PC-3 (cell line): ENCODE results near the gene ZNF469. TPM values are rescaled to one million over a fixed set of nuclear protein-coding genes. Genes with fewer than 3 reads are reported as not detected.
A peak's percentile ranks its signal among the peaks of the same experiment; 100 is the strongest.

Experiments used
- ATAC-seq: fragments of 200-7000 bp; cut with Tn5 transposase; 2 replicates; pipeline ENCODE4 v1.9.1; 2020; ENCODE audit warnings: mild to moderate bottlenecking, moderate library complexity
- BruUV-seq: library from RNA; stranded (reverse); fragments of 400-500 nt; replicated peaks from 2 replicates; lab custom pipeline; 2021; lab: Mats Ljungman, UMichigan
- CTCF ChIA-PET: fragments of 300-600 bp; sonication (Branson Sonifier 250); formaldehyde crosslinking; loops from one replicate; lab custom pipeline; 2022; ENCODE audit warnings: antibody characterized with exemption; lab: Charles Lee
- POLR2A ChIA-PET: fragments of 300-600 bp; sonication (Branson Sonifier 250); formaldehyde crosslinking; loops from one replicate; lab custom pipeline; 2022; ENCODE audit warnings: antibody characterized with exemption; ENCODE audit not compliant: unreplicated experiment; lab: Charles Lee
- DNase-seq: peaks from one replicate; pipeline ENCODE4 v3.0.0-alpha.2; 2015
- H2AFZ ChIP-seq: fragments of 300-600 bp; sonication (generic); 2 replicates; pipeline ENCODE4 v1.6.0; 2016; ENCODE audit warnings: antibody characterized with exemption, low read length
- H3F3A ChIP-seq: fragments of 300-600 bp; sonication (generic); one replicate; pipeline ENCODE4 v1.6.0; 2017; ENCODE audit warnings: antibody characterized with exemption, low read length, control low read depth, mild to moderate bottlenecking; ENCODE audit not compliant: unreplicated experiment
- H3K27ac ChIP-seq: fragments of 300-600 bp; sonication (generic); 2 replicates; pipeline ENCODE4 v1.5.1; 2016; ENCODE audit warnings: mild to moderate bottlenecking, low read length
- H3K27me3 ChIP-seq: fragments of 300-600 bp; sonication (generic); 2 replicates; pipeline ENCODE4 v1.6.1; 2016; ENCODE audit warnings: low read length, mixed read lengths
- H3K36me3 ChIP-seq: fragments of 300-600 bp; sonication (generic); 2 replicates; pipeline ENCODE4 v1.6.1; 2016; ENCODE audit warnings: low read depth, mixed run types, low read length, mixed read lengths
- H3K4me1 ChIP-seq: fragments of 300-600 bp; sonication (generic); 2 replicates; pipeline ENCODE4 v1.5.1; 2016; ENCODE audit warnings: low read length; ENCODE audit not compliant: insufficient read depth
- H3K4me2 ChIP-seq: fragments of 300-600 bp; sonication (generic); 2 replicates; pipeline ENCODE4 v1.6.0; 2016; ENCODE audit warnings: low read length
- H3K4me3 ChIP-seq: fragments of 300-600 bp; sonication (generic); 2 replicates; pipeline ENCODE4 v1.5.1; 2016; ENCODE audit warnings: mild to moderate bottlenecking, low read length, mixed read lengths
- H3K79me2 ChIP-seq: fragments of 300-600 bp; sonication (generic); 2 replicates; pipeline ENCODE4 v1.6.1; 2017; ENCODE audit warnings: low read length, mixed read lengths
- H3K9ac ChIP-seq: fragments of 300-600 bp; sonication (generic); 2 replicates; pipeline ENCODE4 v1.6.0; 2016; ENCODE audit warnings: mild to moderate bottlenecking, low read length
- H3K9me2 ChIP-seq: fragments of 300-600 bp; sonication (generic); replicated peaks from 2 replicates; pipeline ENCODE4 v1.6.1; 2016; ENCODE audit warnings: mixed run types, low read length, mixed read lengths
- H3K9me3 ChIP-seq: fragments of 300-600 bp; sonication (generic); 2 replicates; pipeline ENCODE4 v1.6.1; 2016; ENCODE audit warnings: low read length, mixed read lengths
- H4K20me1 ChIP-seq: fragments of 300-600 bp; sonication (generic); 2 replicates; pipeline ENCODE4 v1.6.1; 2016; ENCODE audit warnings: low read length, mixed read lengths
- CTCF ChIP-seq: fragments of 300-600 bp; sonication (generic); conservative IDR thresholded peaks from 2 replicates; pipeline ENCODE4 v1.5.1; 2017; ENCODE audit warnings: antibody characterized with exemption, low read depth, mild to moderate bottlenecking, low read length
- EZH2 ChIP-seq: fragments of 300-600 bp; sonication (generic); IDR thresholded peaks from one replicate; pipeline ENCODE4 v1.6.1; 2017; ENCODE audit warnings: antibody characterized with exemption, mild to moderate bottlenecking, low read length; ENCODE audit not compliant: unreplicated experiment
- EZH2phosphoT487 ChIP-seq: fragments of 300-600 bp; sonication (generic); IDR thresholded peaks from 2 replicates; pipeline ENCODE4 v1.6.1; 2018; ENCODE audit warnings: mild to moderate bottlenecking, antibody characterized with exemption, low read length, borderline replicate concordance
- intact Hi-C: fragments of 100-400 bp; cut with micrococcal nuclease; formaldehyde crosslinking; loops from 2 replicates; pipeline ENCODE4 v1.9.0; 2023
- total RNA-seq: library from RNA; depleted of rRNA; stranded (reverse); fragments of >200 nt; gene quantifications from 2 replicates; pipeline ENCODE4 v1.2.3, GENCODE V29; 2014

The ZNF469 gene
- total RNA-seq, 1 experiment from 2014 or later, result 3.1 TPM

- TSS peak; percentile 53 for BruUV-seq
- ChIA-PET CTCF (no interaction called here), POLR2A (no interaction called here)
- Histone ChIP-seq H3K27ac (peak overlapping the region; percentile 100), H3K9me3 (no peaks in the 10 kb centered on the region), H3K9me2 (0 out of 2 replicates have a peak, but pooled peaks cover 3% of the 10 kb centered on the region), H3K79me2 (no peaks in the 10 kb centered on the region), H3K4me1 (peaks cover 27% of the 10 kb centered on the region), H3K27me3 (no peaks in the 10 kb centered on the region), H4K20me1 (no peaks in the 10 kb centered on the region), H3K4me3 (0 out of 2 replicates have a peak overlapping the region, but pooled peaks have one; percentile 35), H3K9ac (peak overlapping the region; percentile 99), H3K4me2 (peak overlapping the region; percentile 71), H2AFZ (no peak overlapping the region), H3F3A (no peaks in the 10 kb centered on the region), H3K36me3 (no peaks in the 10 kb centered on the region)
- no peak for ATAC-seq
- TF ChIP-seq EZH2phosphoT487, result no peak
- no peak for TF ChIP-seq EZH2
- intact Hi-C loops, result loop anchor here (5.0 to 10.0 kb wide), 2 partner anchors 51 to 92 kb away; partner anchors contain the start of gene ZNF469
- DNase-seq, result peak; percentile 5
These were observed 48.6 kb upstream of the ZNF469 start for GRCh38 chr16:88333848-88334777.

- POLR2A ChIA-PET, result interaction anchor here (0.6 kb wide), 1 partner anchor 909 kb away, joined by 3 read pairs; no protein-coding TSS in a partner anchor
- Histone ChIP-seq H3K27ac (peak overlapping the region; percentile 100), H3K27me3 (no peaks in the 10 kb centered on the region), H3F3A (no peaks in the 10 kb centered on the region), H3K4me2 (no peak overlapping the region), H3K9me3 (no peaks in the 10 kb centered on the region), H3K9me2 (0 out of 2 replicates have a peak, but pooled peaks cover 3% of the 10 kb centered on the region), H3K4me3 (no peak overlapping the region), H4K20me1 (no peaks in the 10 kb centered on the region), H2AFZ (no peak overlapping the region), H3K9ac (no peak overlapping the region), H3K79me2 (no peaks in the 10 kb centered on the region), H3K4me1 (peaks cover 27% of the 10 kb centered on the region), H3K36me3 (no peaks in the 10 kb centered on the region)
- TF ChIP-seq EZH2phosphoT487 (no peak), CTCF (no peak), EZH2 (no peak)
- DNase-seq (no peak), ATAC-seq (no peak)
- no TSS peak for BruUV-seq
- CTCF ChIA-PET, result no interaction called here
- intact Hi-C loops, result loop anchor here (5.0 to 10.0 kb wide), 2 partner anchors 50 to 93 kb away; partner anchors contain the start of gene ZNF469
These were observed 47.7 kb upstream of the ZNF469 start for GRCh38 chr16:88334778-88335720.

- Histone ChIP-seq H3K36me3 (no peaks in the 10 kb centered on the region), H3K27me3 (no peaks in the 10 kb centered on the region), H3K9ac (no peak overlapping the region), H3K27ac (no peak overlapping the region), H3K79me2 (no peaks in the 10 kb centered on the region), H3K9me2 (no peaks in the 10 kb centered on the region), H4K20me1 (no peaks in the 10 kb centered on the region), H2AFZ (no peak overlapping the region), H3K9me3 (no peaks in the 10 kb centered on the region), H3K4me2 (no peak overlapping the region), H3K4me3 (no peak overlapping the region), H3K4me1 (peaks cover 21% of the 10 kb centered on the region), H3F3A (no peaks in the 10 kb centered on the region)
- ATAC-seq, result no peak
- no peak for TF ChIP-seq CTCF
- no peak for TF ChIP-seq EZH2phosphoT487
- TF ChIP-seq EZH2, result no peak
- no peak for DNase-seq
- intact Hi-C loops, result loop anchor here (10.0 kb wide), 1 partner anchor 48 kb away; the partner anchor contains the start of gene ZNF469
- CTCF ChIA-PET, result no interaction called here
- POLR2A ChIA-PET, result no interaction called here
- BruUV-seq, result no TSS peak
These were observed 45.7 kb upstream of the ZNF469 start for GRCh38 chr16:88337021-88337420.
